BJ (cell line): ENCODE data around the gene CTNND2. TPM values are rescaled to one million over a fixed set of nuclear protein-coding genes. Genes with fewer than 3 reads are reported as not detected.

ENCODE experiments used
- CTCF ChIA-PET: fragments of 350-600 bp; formaldehyde crosslinking; extraction: SDS; loops from one replicate; lab custom pipeline; 2021; ENCODE audit warnings: antibody characterized with exemption, inconsistent platforms; lab: Yijun Ruan, JAX
- POLR2A ChIA-PET: fragments of 300-600 bp; sonication (Branson Sonifier 250); formaldehyde crosslinking; extraction: SDS; loops from one replicate; lab custom pipeline; 2021; ENCODE audit warnings: antibody characterized with exemption; lab: Charles Lee
- DNase-seq: peaks from one replicate; pipeline ENCODE4 v3.0.0-alpha.2; 2011; ENCODE audit warnings: low read depth
- H3K27me3 ChIP-seq: 2 replicates; pipeline ENCODE4 v1.6.0; 2011; ENCODE audit warnings: low read length; ENCODE audit not compliant: control insufficient read depth, insufficient read depth
- H3K36me3 ChIP-seq: 2 replicates; pipeline ENCODE4 v1.5.1; 2011; ENCODE audit warnings: low read length; ENCODE audit not compliant: control insufficient read depth, insufficient read depth
- H3K4me3 ChIP-seq: 2 replicates; pipeline ENCODE4 v1.5.1; 2011; ENCODE audit warnings: low read depth, mild to moderate bottlenecking, control low read depth, low read length
- CTCF ChIP-seq: IDR thresholded peaks from 2 replicates; pipeline ENCODE4 v1.5.1; 2011; ENCODE audit warnings: low read depth, mild to moderate bottlenecking, control low read depth, inconsistent platforms, low read length, moderate library complexity; ENCODE audit not compliant: insufficient read depth
- polyA plus RNA-seq: library from polyadenylated mRNA; depleted of rRNA; stranded (reverse); fragments of >200 nt; gene quantifications from 2 replicates; pipeline ENCODE4 v1.2.3, GENCODE V29; 2011

The CTNND2 gene
- polyA plus RNA-seq, 1 experiment: not detected

- ChIA-PET POLR2A (no interaction called here), CTCF (no interaction called here)
- H3K27me3 ChIP-seq: no peaks in the 10 kb centered on the region
- no peak for TF ChIP-seq CTCF
- H3K4me3 ChIP-seq: no peak overlapping the region
- no peaks in the 10 kb centered on the region for H3K36me3 ChIP-seq
- no peak for DNase-seq
Observed at GRCh38 chr5:11595045-11595444, 309.2 kb downstream of the CTNND2 start.

DNA sequence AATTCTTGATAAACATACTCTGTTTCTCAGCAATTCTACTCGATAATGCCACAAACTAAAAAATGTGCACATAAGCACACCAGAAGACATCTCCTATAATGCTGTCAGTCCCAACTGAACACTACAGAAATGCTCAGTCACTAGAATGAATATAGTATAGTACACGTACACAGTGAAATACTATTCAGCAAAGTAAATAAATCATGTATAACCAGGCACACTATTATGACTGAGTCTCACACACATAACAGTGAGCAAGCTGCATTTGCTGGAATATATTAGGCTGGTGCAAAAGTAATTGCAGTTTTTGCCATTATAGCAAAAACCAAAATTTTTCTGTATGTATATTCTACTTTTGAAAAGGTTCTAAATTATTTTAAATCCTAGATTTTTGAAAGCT, 310.2 kb downstream of the CTNND2 start:
- CTCF ChIA-PET: no interaction called here
- TF ChIP-seq CTCF: no peak
- Histone ChIP-seq H3K27me3 (no peaks in the 10 kb centered on the region), H3K36me3 (no peaks in the 10 kb centered on the region), H3K4me3 (no peak overlapping the region)
- POLR2A ChIA-PET: no interaction called here
- DNase-seq: no peak

DNA sequence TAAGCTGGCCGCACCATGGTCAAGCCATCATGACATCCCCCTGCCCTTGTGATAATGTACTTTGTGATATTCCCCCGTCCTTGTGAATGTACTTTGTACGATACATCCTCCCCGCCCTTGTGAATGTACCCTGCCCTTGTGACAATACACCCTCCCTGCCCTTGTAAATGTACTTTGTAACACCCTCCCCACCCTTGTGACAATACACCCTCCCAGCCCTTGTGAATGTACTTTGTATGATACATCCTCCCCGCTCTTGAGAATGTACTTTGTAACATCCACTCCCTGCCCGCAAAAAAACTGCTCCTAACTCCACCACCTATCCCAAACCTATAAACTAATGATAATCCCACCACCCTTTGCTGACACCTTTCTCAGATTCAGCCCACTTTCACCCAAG, 313.8 kb downstream of the CTNND2 start:
- ChIA-PET CTCF (no interaction called here), POLR2A (no interaction called here)
- no peaks in the 10 kb centered on the region for H3K27me3 ChIP-seq
- no peak overlapping the region for H3K4me3 ChIP-seq
- H3K36me3 ChIP-seq: no peaks in the 10 kb centered on the region
- no peak for DNase-seq
- no peak for TF ChIP-seq CTCF

- CTCF ChIA-PET: interaction anchor here (0.8 kb wide), 1 partner anchor 374 kb away, joined by 3 read pairs; no protein-coding TSS in a partner anchor
- TF ChIP-seq CTCF: no peak
Observed at GRCh38 chr5:11588803-11589202, 315.4 kb downstream of the CTNND2 start.

GRCh38 chr5:11584017-11584416, 320.2 kb downstream of the CTNND2 start:
- ChIA-PET POLR2A (no interaction called here), CTCF (interaction anchor here (0.6 kb wide), 1 partner anchor 26 kb away, joined by 4 read pairs; no protein-coding TSS in a partner anchor)
- H3K4me3 ChIP-seq: no peak overlapping the region
- TF ChIP-seq CTCF: no peak
- no peaks in the 10 kb centered on the region for H3K27me3 ChIP-seq
- no peaks in the 10 kb centered on the region for H3K36me3 ChIP-seq
- DNase-seq: no peak

More at GRCh38 chr5:11588803-11589202, 315.4 kb downstream of the CTNND2 start:
- no peak for DNase-seq
- POLR2A ChIA-PET: no interaction called here
- H3K36me3 ChIP-seq: no peaks in the 10 kb centered on the region
- no peaks in the 10 kb centered on the region for H3K27me3 ChIP-seq
- H3K4me3 ChIP-seq: no peak overlapping the region
